GM23248 (cell line): ENCODE measurements around the gene SLC29A3.

Source experiments
- EZH2 ChIP-seq: fragments of 200-600 bp; sonication (generic); IDR thresholded peaks from 2 replicates; pipeline ENCODE4 v1.6.1; 2018; ENCODE audit warnings: antibody characterized with exemption, mild to moderate bottlenecking; ENCODE audit not compliant: insufficient read depth, poor library complexity, severe bottlenecking
- EZH2phosphoT487 ChIP-seq: fragments of 200-600 bp; sonication (generic); IDR thresholded peaks from 2 replicates; pipeline ENCODE4 v1.6.1; 2018; ENCODE audit warnings: antibody characterized with exemption, moderate library complexity, mild to moderate bottlenecking, low read depth; ENCODE audit not compliant: insufficient read depth

GRCh38 chr10:71351628-71352319 is 32.7 kb downstream of the SLC29A3 start:
- TF ChIP-seq EZH2phosphoT487, result no peak
- TF ChIP-seq EZH2, result no peak
